ENCODE results near the gene KRTAP10-5. TPM values are rescaled to one million over a fixed set of nuclear protein-coding genes. Genes with fewer than 3 reads are reported as not detected.

Gene KRTAP10-5
- total and polyA plus RNA-seq, 9 of the 15 experiments (the other 6 are each of a cell fraction or from before 2014, with no cell fraction given), result not detected

DNA sequence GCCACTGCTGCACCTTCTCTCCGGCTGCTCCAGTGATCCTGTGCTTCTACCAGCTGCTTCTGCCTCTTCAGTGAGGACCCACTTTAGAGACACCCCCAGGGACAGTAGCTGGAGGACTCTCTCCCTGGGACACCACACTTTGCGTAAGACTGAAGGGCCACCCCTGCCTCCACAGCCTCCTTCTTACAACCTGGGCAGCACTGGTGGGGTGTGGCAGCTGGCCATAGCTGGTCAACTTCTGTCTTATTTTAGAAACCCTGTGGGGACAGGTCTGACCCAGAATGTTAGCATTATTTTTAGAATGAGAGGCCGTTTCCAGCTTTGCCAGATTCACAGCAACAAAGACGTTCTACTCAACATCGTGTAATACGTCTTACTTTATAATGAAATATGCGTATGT lies 45.4 kb upstream of the KRTAP10-5 start:
- H3K36me3 ChIP-seq (ENCODE audit: control insufficient read depth, insufficient read depth, low read length), result no peaks in the 10 kb centered on the region
- no peaks in the 10 kb centered on the region for H3K79me2 ChIP-seq (ENCODE audit: control insufficient read depth, insufficient read depth, low read length)
- no peak for FAIRE-seq
- ChIA-PET CTCF (ENCODE audit: low intra/inter-chr PET ratio) (no interaction called here), POLR2A (interaction anchor here (0.6 kb wide), 1 partner anchor 12 kb away, joined by 3 read pairs; no protein-coding TSS in a partner anchor)
- no peak overlapping the region for H3K27ac ChIP-seq (ENCODE audit: extremely low read depth, low read depth, low read length)
- 4% methylated on average over 7 of the region's 7 CpGs for WGBS (ENCODE audit: insufficient coverage, low coverage, missing lambda C conversion rate)
- in situ Hi-C loops (cut with MboI), result no loop called here
- TF ChIP-seq CXXC5 (CRISPR knock-in tag; IDR thresholded peaks at IDR 0.05) (no peak), SAP30 (IDR thresholded peaks at IDR 0.05; ENCODE audit: borderline replicate concordance, insufficient read depth, low read depth, low read length, poor library complexity, severe bottlenecking) (no peak), SMAD4 (CRISPR knock-in tag; conservative IDR thresholded peaks at IDR 0.05) (no peak), CBFA2T3 (IDR thresholded peaks at IDR 0.05) (no peak)
- TF ChIP-seq, protein P1, sequence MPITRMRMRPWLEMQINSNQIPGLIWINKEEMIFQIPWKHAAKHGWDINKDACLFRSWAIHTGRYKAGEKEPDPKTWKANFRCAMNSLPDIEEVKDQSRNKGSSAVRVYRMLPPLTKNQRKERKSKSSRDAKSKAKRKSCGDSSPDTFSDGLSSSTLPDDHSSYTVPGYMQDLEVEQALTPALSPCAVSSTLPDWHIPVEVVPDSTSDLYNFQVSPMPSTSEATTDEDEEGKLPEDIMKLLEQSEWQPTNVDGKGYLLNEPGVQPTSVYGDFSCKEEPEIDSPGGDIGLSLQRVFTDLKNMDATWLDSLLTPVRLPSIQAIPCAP (CRISPR knock-in tag; IDR thresholded peaks at IDR 0.05; ENCODE audit: borderline replicate concordance), result no peak
- intact Hi-C loops (cut with micrococcal nuclease), result no loop called here
- ATAC-seq, result no peak
- no peaks in the 10 kb centered on the region for H4K20me1 ChIP-seq (replicated peaks; ENCODE audit: control insufficient read depth, insufficient read depth, low read length)
- no peak overlapping the region for H3K4me3 ChIP-seq
- no TSS peak for BruUV-seq (replicated peaks)
- H3K9me3 ChIP-seq (replicated peaks; ENCODE audit: control insufficient read depth, insufficient read depth, low read depth, low read length), result peaks cover 5% of the 10 kb centered on the region; the same call in 1 of the 2 replicates
- no peak for DNase-seq (ENCODE audit: extremely low read depth in 1 of 4, low spot score in 3 of 4)
- H3K4me1 ChIP-seq (replicated peaks in 1 of 2; ENCODE audit: control insufficient read depth in 2 of 2, insufficient read depth in 2 of 2, low read length in 2 of 2), result no peaks in the 10 kb centered on the region
- peaks cover 0 to 6% of the 10 kb centered on the region in 2 experiments; a peak in 1 of 5 replicates for H3K27me3 ChIP-seq (ENCODE audit: control insufficient read depth in 2 of 2, insufficient read depth in 2 of 2, low read length in 2 of 2)
- H3K9me1 ChIP-seq (ENCODE audit: control insufficient read depth, insufficient read depth, low read length), result no peaks in the 10 kb centered on the region
- H2AFZ ChIP-seq (ENCODE audit: low read depth, low read length), result no peak overlapping the region
- H3K9ac ChIP-seq (ENCODE audit: insufficient read depth in 1 of 2, low read depth in 2 of 2, low read length in 2 of 2), result no peak overlapping the region
- no peak overlapping the region for H3K4me2 ChIP-seq (ENCODE audit: insufficient read depth, low read length)

GRCh38 chr21:44623575-44623974 lies 43.2 kb upstream of the KRTAP10-5 start:
- Histone ChIP-seq H3K4me1 (replicated peaks in 1 of 2; ENCODE audit: control insufficient read depth in 2 of 2, insufficient read depth in 2 of 2, low read length in 2 of 2) (no peaks in the 10 kb centered on the region), H4K20me1 (replicated peaks; ENCODE audit: control insufficient read depth, insufficient read depth, low read length) (no peaks in the 10 kb centered on the region), H3K27ac (ENCODE audit: extremely low read depth, low read depth, low read length) (no peak overlapping the region), H3K4me3 (no peak overlapping the region), H3K27me3 (ENCODE audit: control insufficient read depth in 2 of 2, insufficient read depth in 2 of 2, low read length in 2 of 2) (peaks cover 0 to 6% of the 10 kb centered on the region in 2 experiments; a peak in 1 of 5 replicates), H3K9me3 (replicated peaks; ENCODE audit: control insufficient read depth, insufficient read depth, low read depth, low read length) (no peaks in the 10 kb centered on the region), H2AFZ (ENCODE audit: low read depth, low read length) (no peak overlapping the region), H3K9me1 (ENCODE audit: control insufficient read depth, insufficient read depth, low read length) (no peaks in the 10 kb centered on the region), H3K79me2 (ENCODE audit: control insufficient read depth, insufficient read depth, low read length) (no peaks in the 10 kb centered on the region), H3K36me3 (ENCODE audit: control insufficient read depth, insufficient read depth, low read length) (no peaks in the 10 kb centered on the region), H3K9ac (ENCODE audit: insufficient read depth in 1 of 2, low read depth in 2 of 2, low read length in 2 of 2) (no peak overlapping the region), H3K4me2 (ENCODE audit: insufficient read depth, low read length) (no peak overlapping the region)
- DNase-seq (ENCODE audit: extremely low read depth in 1 of 4, low spot score in 3 of 4), result no peak
- POLR2A ChIA-PET, result interaction anchor here (0.6 kb wide), 2 partner anchors 11 to 355 kb away, joined by 3 to 5 read pairs; no protein-coding TSS in a partner anchor
- intact Hi-C loops (cut with micrococcal nuclease), result no loop called here
- CTCF ChIA-PET (ENCODE audit: low intra/inter-chr PET ratio), result no interaction called here
- ATAC-seq, result no peak
- FAIRE-seq, result no peak
- no TSS peak for BruUV-seq (replicated peaks)
- in situ Hi-C loops (cut with MboI), result no loop called here
- no peak for TF ChIP-seq SREBF2 (CRISPR knock-in tag; IDR thresholded peaks at IDR 0.05)
- TF ChIP-seq RFX1 (IDR thresholded peaks at IDR 0.05), result no peak
- TF ChIP-seq SIX5 (IDR thresholded peaks at IDR 0.05; ENCODE audit: borderline replicate concordance in 1 of 2, insufficient read depth in 1 of 2, low read depth in 1 of 2, low read length in 2 of 2), result no peak
- TF ChIP-seq, protein P2, sequence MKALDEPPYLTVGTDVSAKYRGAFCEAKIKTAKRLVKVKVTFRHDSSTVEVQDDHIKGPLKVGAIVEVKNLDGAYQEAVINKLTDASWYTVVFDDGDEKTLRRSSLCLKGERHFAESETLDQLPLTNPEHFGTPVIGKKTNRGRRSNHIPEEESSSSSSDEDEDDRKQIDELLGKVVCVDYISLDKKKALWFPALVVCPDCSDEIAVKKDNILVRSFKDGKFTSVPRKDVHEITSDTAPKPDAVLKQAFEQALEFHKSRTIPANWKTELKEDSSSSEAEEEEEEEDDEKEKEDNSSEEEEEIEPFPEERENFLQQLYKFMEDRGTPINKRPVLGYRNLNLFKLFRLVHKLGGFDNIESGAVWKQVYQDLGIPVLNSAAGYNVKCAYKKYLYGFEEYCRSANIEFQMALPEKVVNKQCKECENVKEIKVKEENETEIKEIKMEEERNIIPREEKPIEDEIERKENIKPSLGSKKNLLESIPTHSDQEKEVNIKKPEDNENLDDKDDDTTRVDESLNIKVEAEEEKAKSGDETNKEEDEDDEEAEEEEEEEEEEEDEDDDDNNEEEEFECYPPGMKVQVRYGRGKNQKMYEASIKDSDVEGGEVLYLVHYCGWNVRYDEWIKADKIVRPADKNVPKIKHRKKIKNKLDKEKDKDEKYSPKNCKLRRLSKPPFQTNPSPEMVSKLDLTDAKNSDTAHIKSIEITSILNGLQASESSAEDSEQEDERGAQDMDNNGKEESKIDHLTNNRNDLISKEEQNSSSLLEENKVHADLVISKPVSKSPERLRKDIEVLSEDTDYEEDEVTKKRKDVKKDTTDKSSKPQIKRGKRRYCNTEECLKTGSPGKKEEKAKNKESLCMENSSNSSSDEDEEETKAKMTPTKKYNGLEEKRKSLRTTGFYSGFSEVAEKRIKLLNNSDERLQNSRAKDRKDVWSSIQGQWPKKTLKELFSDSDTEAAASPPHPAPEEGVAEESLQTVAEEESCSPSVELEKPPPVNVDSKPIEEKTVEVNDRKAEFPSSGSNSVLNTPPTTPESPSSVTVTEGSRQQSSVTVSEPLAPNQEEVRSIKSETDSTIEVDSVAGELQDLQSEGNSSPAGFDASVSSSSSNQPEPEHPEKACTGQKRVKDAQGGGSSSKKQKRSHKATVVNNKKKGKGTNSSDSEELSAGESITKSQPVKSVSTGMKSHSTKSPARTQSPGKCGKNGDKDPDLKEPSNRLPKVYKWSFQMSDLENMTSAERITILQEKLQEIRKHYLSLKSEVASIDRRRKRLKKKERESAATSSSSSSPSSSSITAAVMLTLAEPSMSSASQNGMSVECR (CRISPR knock-in tag; IDR thresholded peaks at IDR 0.05), result no peak
- TF ChIP-seq ZNF140 (CRISPR knock-in tag; IDR thresholded peaks at IDR 0.05), result no peak
